ENCODE results near the gene XYLT1. TPM values are rescaled to one million over a fixed set of nuclear protein-coding genes. Genes with fewer than 3 reads are reported as not detected.

The XYLT1 gene
- total and polyA plus RNA-seq, 2 of the 4 experiments (the other 2 are of a cell fraction): 9.0 to 12.7 TPM

- no peak overlapping the region for H2AFZ ChIP-seq (replicated peaks; ENCODE audit: low read length, poor library complexity)
- no peak overlapping the region for H3K18ac ChIP-seq (ENCODE audit: low read depth, low read length)
- H3K4ac ChIP-seq (ENCODE audit: low read depth, low read length): no peak overlapping the region
- no peaks in the 10 kb centered on the region; a peak in 1 of 4 replicates for H3K79me1 ChIP-seq (ENCODE audit: low read depth in 1 of 2, low read length in 2 of 2)
- H4K20me1 ChIP-seq (ENCODE audit: insufficient read depth, low read length): no peaks in the 10 kb centered on the region
- no peak overlapping the region for H2BK5ac ChIP-seq (ENCODE audit: low read depth, low read length, poor library complexity, severe bottlenecking)
- in situ Hi-C loops (cut with MboI; ENCODE audit: low sequenced_read_pairs) (no loop called here), dilution Hi-C loops (cut with HindIII; ENCODE audit: low sequenced_read_pairs, unreplicated experiment) (no loop called here), intact Hi-C loops (cut with micrococcal nuclease) (no loop called here)
- peaks cover 4% of the 10 kb centered on the region for H3K36me3 ChIP-seq (ENCODE audit: control insufficient read depth, insufficient read depth, low read length)
- ATAC-seq (ENCODE audit: low read depth): no peak
- H4K5ac ChIP-seq (ENCODE audit: low read depth, low read length): no peak overlapping the region
- H3K23ac ChIP-seq (ENCODE audit: low read depth, low read length): no peak overlapping the region
- no peaks in the 10 kb centered on the region for H3K4me1 ChIP-seq (ENCODE audit: control insufficient read depth, insufficient read depth, low read length)
- H3K9me1 ChIP-seq (ENCODE audit: insufficient read depth, low read length): peaks cover 7% of the 10 kb centered on the region; the same call in 1 of the 2 replicates
- WGBS, 2 experiments (ENCODE audit: extremely low coverage in 2 of 2, insufficient read length in 1 of 2): no CpG with 5 or more reads among the region's 6 CpGs
- H3K27ac ChIP-seq (ENCODE audit: insufficient read depth, low read length): no peak overlapping the region
- H2BK20ac ChIP-seq (ENCODE audit: low read depth, low read length): no peak overlapping the region
- no peak for DNase-seq
- no peak overlapping the region for H2BK15ac ChIP-seq (ENCODE audit: low read depth, low read length)
- no TSS peak for BruUV-seq (replicated peaks)
- no peak overlapping the region for H4K8ac ChIP-seq (ENCODE audit: low read depth in 2 of 2, low read length in 2 of 2)
- no peak overlapping the region for H3K56ac ChIP-seq (ENCODE audit: extremely low read depth, insufficient read depth, low read length)
- H2BK120ac ChIP-seq (ENCODE audit: low read depth, low read length): no peak overlapping the region
- no peaks in the 10 kb centered on the region for H3K9me3 ChIP-seq (ENCODE audit: control insufficient read depth, insufficient read depth, low read length)
- H3K27me3 ChIP-seq (ENCODE audit: control insufficient read depth, insufficient read depth, low read length): no peaks in the 10 kb centered on the region
- H3K14ac ChIP-seq (replicated peaks; ENCODE audit: low read depth, low read length): no peak overlapping the region
- ChIA-PET CTCF (no interaction called here), POLR2A (ENCODE audit: unreplicated experiment) (no interaction called here)
- no peak overlapping the region for H3K4me2 ChIP-seq (ENCODE audit: low read depth, low read length)
- H2AK5ac ChIP-seq (ENCODE audit: low read depth, low read length): no peak overlapping the region
- no peak overlapping the region for H3K9ac ChIP-seq (ENCODE audit: low read depth, low read length)
- H3K4me3 ChIP-seq (ENCODE audit: insufficient read depth, low read depth, low read length): no peak overlapping the region
- no peak overlapping the region for H4K91ac ChIP-seq (ENCODE audit: insufficient read depth, low read depth, low read length)
- TF ChIP-seq, protein P1, sequence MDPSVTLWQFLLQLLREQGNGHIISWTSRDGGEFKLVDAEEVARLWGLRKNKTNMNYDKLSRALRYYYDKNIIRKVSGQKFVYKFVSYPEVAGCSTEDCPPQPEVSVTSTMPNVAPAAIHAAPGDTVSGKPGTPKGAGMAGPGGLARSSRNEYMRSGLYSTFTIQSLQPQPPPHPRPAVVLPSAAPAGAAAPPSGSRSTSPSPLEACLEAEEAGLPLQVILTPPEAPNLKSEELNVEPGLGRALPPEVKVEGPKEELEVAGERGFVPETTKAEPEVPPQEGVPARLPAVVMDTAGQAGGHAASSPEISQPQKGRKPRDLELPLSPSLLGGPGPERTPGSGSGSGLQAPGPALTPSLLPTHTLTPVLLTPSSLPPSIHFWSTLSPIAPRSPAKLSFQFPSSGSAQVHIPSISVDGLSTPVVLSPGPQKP (IDR thresholded peaks at IDR 0.05; ENCODE audit: borderline replicate concordance, low read depth, low read length): no peak
- TF ChIP-seq RCOR1 (IDR thresholded peaks at IDR 0.05; ENCODE audit: insufficient replicate concordance, low read length) (no peak), FOS (IDR thresholded peaks at IDR 0.05; ENCODE audit: low read depth, low read length) (no peak), USF2 (IDR thresholded peaks at IDR 0.05; ENCODE audit: low read depth, low read length) (no peak), POLR2A (IDR thresholded peaks at IDR 0.05; ENCODE audit: low read depth, low read length) (no peak), RAD21 (IDR thresholded peaks at IDR 0.05; ENCODE audit: low read length) (no peak), BHLHE40 (IDR thresholded peaks at IDR 0.05; ENCODE audit: low read depth, low read length) (no peak), CEBPB (IDR thresholded peaks at IDR 0.05; ENCODE audit: low read depth, low read length) (no peak), SMC3 (IDR thresholded peaks at IDR 0.05; ENCODE audit: low read depth, low read length) (no peak)
- TF ChIP-seq, protein P2, sequence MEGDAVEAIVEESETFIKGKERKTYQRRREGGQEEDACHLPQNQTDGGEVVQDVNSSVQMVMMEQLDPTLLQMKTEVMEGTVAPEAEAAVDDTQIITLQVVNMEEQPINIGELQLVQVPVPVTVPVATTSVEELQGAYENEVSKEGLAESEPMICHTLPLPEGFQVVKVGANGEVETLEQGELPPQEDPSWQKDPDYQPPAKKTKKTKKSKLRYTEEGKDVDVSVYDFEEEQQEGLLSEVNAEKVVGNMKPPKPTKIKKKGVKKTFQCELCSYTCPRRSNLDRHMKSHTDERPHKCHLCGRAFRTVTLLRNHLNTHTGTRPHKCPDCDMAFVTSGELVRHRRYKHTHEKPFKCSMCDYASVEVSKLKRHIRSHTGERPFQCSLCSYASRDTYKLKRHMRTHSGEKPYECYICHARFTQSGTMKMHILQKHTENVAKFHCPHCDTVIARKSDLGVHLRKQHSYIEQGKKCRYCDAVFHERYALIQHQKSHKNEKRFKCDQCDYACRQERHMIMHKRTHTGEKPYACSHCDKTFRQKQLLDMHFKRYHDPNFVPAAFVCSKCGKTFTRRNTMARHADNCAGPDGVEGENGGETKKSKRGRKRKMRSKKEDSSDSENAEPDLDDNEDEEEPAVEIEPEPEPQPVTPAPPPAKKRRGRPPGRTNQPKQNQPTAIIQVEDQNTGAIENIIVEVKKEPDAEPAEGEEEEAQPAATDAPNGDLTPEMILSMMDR (conservative IDR thresholded peaks at IDR 0.05; ENCODE audit: low read depth, low read length): no peak
- H2AK9ac ChIP-seq (replicated peaks; ENCODE audit: low read depth, low read length, poor library complexity): no peak overlapping the region
These were observed 342.0 kb downstream of the XYLT1 start for GRCh38 chr16:17128791-17129190.
